GM21360 (cell line): ENCODE data around the gene DOCK8.
"Not testable (repeated sequence)": the region's sequence is repeated elsewhere in the genome, so short reads cannot be mapped to it uniquely, and the experiment has no call there.

Experiments
- ATAC-seq: cut with Tn5 transposase; IDR thresholded peaks from one replicate; pipeline ENCODE4 v1.9.1; 2021; ENCODE audit warnings: mild to moderate bottlenecking, moderate library complexity; ENCODE audit not compliant: unreplicated experiment

The DOCK8 gene

DNA sequence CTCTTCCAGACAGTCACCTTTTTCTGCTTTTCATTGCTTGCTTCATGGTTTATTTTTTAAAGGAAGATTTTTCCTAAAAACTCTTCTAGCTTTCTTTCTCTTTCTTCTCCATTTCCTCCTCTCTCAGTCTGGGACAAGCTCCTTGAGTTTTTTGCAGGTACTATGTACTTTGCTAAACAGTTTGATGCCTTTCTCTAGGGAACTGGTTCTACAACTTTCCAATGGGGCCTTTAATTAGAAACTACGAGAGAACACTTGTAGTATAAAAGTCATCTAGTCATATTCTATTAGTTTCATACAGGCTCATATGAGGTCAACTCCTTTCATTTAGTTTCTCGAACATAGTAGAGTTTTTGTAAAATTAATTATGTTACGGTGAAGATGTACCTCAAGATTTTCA lies 189.6 kb downstream of the DOCK8 start:
- ATAC-seq = no peak

DNA sequence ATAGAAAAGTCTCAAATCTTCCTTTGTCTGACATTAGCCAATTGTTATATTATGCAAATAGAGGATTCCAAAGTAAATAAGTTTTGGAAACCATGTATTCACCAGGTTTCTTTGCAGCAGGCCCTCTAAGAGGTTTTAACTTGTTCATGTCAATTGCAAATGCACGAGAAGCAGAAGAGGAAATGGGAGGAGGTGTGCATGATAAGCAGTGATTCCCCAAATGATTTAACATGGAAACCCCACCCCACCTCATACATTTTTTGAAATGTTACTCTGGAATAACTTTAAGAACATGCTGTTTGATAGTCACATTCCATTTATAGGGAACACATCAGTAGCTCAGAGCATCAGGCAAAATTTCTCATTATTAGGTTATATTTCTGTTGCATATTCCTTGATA lies 190.7 kb downstream of the DOCK8 start:
- no peak for ATAC-seq

DNA sequence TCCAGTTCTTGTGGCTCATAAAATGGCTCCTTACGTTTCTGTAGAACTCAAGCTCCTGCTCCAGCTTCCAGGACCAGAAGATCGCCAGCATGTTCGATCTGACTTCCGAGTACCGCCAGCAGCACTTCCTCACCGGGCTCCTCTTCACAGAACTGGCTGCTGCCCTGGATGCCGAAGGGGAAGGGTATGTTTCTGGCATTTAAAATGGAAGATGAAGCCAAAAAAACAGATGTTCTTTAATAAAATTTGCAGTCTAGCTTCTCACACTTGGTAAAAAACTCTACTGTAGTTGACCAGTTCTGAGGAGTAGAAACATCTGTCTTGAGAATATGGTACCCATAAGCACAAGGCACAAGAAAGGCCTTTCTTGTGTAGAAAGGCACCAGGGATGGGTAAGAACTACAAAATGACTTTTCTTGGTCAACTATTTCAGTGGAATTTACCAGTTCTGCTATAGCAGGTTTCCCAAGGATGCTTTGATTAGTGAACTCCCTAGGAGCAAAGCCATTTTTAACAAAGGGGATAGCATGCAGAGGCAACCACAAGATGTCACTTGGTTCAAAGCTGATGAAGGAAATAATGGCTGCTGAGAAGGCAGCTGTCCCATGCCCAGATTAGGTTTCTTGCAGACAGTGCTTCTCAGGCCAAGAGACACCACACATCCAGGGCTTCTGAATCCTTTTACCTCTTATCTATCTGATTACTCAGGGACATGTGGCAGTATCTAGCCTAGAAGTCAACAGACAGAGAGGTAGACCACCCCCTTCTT lies 192.4 kb downstream of the DOCK8 start:
- ATAC-seq = no peak

DNA sequence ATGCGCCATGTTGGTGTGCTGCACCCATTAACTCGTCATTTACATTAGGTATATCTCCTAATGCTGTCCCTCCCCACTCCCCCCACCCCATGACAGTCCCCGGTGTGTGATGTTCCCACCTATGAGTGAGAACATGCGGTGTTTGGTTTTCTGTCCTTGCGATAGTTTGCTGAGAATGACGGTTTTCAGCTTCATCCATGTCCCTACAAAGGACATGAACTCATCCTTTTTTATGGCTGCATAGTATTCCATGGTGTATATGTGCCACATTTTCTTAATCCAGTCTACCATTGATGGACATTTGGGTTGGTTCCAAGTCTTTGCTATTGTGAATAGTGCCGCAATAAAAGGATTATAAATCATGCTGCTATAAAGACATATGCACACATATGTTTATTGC lies 195.0 kb downstream of the DOCK8 start:
- ATAC-seq = not testable (repeated sequence)

DNA sequence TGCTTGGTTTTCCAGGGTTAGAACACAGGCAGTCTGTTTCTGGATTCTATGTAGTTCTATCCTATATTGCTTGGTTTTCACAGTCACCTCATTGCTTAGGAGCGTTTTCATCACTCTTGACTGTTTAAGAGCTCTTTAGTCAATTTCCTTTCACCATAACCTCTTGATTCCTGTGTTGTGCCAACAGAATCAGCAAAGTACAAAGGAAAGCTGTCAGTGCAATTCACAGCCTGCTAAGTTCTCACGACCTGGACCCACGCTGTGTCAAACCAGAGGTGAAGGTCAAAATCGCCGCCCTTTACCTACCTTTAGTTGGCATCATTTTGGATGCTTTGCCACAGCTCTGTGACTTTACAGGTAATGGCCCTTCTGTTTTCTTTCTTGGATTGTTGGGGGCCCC lies 199.9 kb downstream of the DOCK8 start:
- no peak for ATAC-seq

DNA sequence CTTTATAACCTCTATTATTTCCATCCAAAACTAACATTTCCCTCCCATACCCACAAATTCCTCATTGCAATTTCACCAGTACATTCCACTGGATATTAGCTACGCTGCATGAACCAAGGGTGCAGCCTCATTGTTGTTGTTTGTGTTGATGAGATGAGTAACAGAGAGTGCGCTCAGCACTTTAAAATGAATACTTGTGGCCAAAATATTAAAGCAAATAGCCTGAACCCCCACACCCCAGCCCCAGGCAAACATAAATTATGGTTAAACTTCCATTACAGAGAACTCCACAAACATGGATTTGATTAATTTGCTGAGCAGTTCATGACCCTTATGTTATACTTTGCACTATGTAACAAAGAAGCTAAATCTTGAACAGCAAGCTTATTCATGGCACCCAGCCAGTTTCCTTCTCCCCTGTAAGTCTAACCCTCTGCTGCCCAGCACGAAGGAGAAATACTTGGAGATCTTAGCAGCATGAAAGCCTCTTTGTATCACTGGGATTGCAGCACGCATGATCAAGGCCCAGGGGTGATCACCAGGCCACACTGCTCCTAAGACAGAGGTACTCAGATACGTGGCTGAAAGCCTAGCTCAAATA lies 205.0 kb downstream of the DOCK8 start:
- no peak for ATAC-seq

DNA sequence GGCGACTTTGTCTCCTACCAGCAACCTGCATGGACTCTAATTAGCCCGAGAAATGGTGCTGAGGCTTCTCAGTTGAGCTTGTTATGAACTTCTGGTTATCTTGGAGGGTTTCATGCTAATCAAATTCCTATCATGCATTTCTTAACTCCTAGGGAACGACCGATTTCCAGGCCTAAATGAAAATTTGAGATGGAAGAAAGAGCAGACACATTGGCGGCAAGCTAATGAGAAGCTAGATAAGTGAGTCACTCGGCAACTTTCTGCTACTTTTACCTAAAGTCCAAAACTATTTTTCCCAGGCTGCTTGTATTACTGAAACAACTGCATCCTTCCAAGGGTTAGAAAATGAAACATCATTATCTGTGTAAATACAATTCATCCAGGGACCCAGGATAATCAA lies 207.2 kb downstream of the DOCK8 start:
- no peak for ATAC-seq

DNA sequence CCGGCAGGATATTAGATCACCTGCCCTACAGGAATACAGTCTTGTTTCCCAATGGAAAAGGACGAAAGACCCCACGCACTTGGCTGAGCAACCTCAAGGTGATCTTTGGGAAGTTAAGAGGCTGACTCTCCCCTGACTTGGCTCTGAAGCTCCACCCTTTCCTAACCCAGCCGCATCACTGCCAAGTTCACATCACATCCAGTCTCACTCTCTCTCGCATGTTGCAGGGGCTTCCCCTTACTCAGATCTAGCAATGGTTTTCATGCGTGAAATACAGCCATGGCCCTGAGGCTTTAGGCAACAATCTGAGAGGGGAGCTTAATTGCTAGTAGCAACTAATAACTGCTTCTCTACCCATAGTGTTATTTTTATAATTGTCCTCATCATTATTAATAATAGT lies 211.6 kb downstream of the DOCK8 start:
- ATAC-seq = no peak

DNA sequence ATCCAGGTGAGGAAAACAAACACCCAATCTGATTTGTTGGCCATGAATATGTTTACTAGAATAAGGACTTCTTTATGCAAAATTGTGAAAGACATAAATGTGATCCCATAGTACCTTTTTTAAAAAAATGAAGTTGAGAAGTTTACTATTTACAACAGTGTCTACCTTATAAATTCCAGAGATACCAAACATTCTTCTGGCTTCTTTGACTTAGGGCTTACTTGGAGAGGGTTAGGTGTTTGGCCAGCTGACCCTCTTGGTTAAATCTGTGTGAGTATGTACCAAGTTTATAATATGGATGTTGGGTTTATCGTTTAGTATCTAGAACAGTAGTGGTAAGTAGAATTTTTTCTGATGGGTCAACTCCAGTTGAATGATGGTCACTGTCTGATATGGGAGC lies 212.3 kb downstream of the DOCK8 start:
- no peak for ATAC-seq

DNA sequence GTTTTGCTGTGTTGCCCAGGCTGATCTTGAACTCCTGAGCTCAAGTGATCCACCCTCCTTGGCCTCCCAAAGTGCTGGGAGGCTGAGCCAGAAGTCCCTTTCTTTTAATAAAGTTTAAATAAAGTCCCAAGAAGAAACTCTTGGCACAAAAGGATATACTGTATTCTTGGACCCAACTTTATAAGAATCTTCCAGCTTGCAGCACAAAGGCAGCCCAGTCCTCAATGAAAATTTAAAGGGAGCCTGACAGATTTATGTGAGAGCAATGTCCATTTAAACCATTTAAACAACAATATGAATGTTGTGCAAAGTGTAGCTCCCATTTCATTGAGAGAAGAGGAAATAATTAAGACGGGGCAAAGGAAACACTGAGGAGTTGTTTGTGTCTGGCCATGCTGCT lies 217.0 kb downstream of the DOCK8 start:
- no peak for ATAC-seq

DNA sequence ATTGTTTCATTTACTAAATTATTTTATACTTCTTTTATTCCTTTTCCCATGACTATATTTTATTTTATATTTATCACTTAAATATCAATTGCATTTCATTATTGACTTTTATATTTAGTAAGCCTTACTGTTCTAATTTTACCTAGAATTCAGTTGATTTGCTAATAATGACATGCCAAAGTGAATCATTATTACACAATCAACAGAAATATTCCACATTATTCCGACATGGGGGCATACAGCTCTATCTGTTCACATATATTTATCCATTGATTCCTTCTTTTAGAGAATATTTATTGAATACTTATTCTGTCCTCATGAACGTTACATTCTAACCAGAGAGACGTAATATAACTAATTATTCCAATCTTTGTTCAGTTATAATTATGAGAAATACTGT lies 221.8 kb downstream of the DOCK8 start:
- no peak for ATAC-seq

DNA sequence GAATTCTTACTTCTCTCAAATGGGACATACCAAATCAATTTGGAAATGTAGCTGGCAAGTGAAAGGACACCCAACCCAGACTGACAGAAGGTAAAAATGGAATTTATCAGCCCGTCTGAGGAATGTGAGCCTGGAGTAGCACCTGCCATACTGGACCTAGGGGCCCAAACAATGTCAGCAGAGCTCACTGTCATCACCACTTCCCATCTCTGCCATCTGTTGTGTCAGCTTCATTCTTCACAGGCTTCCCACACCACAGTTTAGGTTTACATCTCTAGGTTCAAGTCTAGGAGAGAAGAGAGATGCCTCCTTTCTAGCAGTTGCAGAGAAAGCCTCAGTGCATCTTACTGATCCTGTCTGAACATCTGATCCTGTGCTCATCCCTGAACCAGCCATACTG lies 222.4 kb downstream of the DOCK8 start:
- ATAC-seq = no peak

DNA sequence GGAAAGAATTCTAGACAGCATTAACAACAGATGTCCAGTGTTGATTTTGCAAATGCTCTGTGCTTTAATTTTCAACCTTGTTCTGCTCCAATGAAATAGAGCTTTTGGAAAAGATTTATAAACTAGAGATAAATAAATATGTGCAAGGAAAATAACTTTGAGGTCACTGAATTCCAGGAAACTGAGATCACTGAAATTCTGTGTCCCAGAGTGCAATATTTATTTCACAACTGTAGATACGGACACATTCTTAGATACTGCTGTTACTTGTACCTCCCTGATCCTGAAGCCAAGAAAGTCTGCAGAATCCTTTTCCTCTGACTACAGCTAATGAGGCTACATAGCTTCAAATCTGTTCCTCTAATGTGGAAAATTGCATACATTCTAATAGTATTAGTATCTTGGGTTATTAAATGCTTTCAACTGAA lies 222.9 kb downstream of the DOCK8 start:
- ATAC-seq = no peak

DNA sequence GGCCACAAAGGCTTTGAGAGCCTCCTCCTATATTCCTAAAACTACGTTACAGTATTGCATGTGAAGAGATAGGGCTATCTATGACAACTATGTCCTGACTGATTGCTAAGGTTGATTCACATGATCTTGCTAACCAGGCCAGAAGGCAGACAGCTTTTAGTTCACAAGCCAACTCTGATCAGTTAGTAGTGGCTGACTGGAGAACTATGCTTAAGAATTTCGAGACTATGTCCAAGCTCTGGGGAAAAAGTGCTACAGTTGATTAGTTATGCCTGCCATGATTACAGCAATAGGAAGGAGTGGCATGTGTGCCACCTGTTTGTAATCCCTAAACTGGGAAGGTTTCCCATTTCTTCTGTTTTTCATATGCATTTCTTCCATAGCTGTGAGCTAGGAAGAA lies 223.4 kb downstream of the DOCK8 start:
- ATAC-seq = no peak

DNA sequence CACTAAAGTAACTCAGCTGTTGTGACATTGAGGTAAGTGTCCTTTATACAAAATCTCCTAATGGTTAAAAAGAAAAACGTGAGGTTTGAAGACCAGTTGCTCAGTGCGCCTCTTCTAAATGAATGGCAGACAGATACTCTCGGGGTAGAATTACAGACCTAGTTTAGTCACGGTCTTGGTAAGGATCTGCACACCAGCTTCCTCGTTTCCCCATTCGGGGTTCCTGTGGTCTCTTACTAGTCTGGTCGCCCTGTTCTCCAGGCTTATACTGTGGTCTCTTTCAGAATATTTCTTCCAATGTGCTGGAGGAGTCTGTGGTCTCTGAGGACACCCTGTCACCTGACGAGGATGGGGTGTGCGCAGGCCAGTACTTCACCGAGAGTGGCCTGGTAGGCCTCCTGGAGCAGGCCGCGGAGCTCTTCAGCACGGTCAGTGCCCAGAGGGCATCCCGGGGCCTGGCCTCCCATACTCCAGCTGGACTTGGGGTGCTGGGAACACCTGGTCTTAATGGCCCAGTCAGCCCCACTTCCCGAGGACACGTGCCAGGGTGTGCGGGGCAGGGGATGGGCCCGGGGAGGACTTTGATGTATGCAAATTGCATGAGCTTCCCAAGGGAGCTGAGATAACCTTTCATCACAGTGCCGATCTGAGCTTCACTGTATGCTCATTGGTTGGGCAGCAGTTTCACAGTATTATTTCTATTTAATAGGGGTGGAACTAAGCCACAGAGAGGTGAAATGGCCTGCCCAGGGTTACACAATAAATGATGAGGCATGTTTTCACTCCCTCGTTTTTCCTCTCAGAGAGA lies 224.5 kb downstream of the DOCK8 start:
- ATAC-seq = no peak

DNA sequence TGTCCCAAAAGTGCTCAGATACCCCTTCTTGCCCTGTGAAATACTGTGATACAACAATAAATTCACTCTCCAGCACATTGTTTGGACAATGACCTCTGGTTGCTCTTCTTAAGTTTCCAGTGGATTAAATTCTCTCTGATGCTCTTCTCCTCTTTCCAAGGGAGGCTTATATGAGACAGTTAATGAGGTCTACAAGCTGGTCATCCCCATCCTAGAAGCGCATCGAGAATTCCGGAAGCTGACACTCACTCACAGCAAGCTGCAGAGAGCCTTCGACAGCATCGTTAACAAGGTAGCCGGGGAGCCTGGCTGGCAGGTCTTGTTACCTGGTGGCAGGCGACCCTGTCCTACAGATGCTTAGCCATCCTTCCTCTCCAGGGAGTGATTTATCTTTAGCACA lies 226.5 kb downstream of the DOCK8 start:
- no peak for ATAC-seq

DNA sequence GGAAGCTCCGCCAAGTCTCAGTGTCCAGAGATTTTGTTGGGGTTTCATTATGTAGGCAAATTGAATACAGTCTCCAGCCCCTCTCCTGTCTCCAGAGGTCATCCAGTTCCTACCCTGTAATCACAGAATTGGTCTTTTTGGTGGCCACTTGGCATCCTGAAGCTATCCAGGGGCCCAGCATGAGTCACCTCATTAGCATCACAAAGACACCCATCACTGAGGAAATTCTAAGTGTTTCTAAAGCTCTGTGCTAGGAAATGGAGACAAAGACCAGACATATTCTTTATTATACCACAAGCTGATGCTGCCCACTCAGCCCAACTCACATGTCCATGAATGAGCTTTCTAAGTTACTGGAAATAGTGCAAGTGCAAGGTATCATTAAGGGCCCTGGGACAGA lies 229.9 kb downstream of the DOCK8 start:
- no peak for ATAC-seq

DNA sequence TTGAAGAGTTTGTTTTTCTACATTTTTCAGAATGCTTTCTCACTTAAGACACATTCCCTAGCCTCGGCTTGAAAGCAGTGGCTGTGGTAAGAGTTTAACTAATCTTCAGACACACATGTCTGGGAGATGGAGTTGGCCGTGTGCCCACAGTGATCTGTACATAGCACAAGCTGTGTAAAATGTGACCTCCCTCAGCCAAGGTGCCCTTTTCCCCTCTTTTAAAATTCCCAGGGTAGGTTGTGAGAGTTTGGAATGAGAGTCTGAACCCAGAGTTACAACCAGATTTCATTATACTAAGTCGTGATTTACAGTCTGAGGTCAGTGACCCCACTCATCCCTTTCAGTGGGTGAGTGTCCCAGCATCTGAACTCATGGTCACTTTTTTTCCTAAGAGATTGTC lies 230.4 kb downstream of the DOCK8 start:
- ATAC-seq = no peak

DNA sequence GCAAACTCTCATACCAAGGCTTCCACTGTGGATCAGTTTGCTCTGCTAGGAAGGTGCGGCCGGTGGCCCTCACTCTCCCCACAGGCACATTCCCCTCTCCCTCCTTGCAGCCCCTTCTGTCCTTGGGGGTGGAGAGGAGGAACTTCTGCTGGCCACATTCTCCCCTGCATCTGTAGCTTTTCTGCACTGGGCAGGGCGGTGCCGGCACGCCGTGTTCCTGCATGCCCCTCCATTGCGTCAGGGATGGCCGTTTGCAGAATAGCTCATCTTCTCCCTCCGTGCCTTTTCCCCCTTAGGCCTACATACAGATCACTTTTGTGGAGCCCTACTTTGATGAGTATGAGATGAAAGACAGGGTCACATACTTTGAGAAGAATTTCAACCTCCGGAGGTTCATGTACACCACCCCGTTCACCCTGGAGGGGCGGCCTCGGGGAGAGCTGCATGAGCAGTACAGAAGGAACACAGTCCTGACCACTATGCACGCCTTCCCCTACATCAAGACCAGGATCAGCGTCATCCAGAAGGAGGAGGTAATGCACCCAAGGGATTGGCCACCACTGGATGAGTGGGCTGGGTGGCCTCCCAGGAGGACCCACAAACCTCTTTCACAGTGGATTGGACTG lies 231.5 kb downstream of the DOCK8 start:
- ATAC-seq = no peak

DNA sequence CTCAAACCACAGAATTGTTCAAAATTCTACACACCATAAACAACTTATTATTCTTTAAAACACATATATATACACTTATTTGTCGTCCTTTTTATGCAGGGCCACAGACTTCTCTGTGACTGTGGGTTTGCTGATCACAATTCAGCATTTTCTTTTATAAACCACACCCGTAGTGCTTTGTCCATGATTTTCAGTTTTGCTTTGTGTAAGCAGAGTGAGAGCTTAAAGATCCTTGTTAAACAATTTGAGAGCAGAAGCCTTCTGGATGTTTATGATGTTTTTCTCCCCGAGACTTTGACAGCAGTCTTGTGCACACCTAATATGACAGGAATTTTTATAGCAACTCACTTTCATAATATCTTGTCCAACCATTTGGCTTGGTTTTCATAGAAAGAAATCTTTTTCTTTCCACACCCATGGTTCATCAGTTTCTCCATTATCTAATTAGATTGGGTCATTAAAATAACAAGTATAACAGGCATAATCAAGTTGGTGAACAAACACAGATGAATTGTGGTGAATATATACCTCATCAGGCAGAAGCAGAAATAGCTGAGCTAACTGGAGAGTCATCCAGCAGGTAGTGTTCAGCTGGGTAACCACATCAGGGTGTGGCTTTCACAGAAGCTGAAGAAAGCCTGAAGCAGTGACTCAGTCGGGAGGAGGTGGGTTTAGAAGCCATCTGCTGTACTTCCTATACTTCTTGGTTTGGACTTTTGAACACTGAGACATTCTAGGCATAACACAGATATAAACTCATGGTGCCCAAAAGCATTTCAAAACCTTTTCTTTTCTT lies 232.8 kb downstream of the DOCK8 start:
- no peak for ATAC-seq

DNA sequence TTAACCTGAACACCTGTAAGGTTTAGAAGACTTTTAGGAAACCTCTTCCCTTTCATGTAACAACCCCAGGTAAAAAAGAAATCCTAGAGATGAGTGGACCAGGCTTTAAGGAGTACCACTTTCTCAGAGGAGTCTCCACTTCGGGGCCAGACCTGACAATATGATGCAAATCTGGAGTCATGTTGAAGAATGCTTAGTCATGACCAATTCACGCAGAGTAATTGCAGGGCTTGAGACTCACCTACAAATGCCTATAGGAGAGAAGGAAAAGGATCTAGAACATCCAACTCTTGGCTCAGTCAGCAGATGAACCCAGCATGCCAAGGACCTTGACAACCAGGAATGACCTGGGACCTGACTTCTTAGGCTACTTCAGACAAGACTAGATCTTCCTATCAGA lies 235.4 kb downstream of the DOCK8 start:
- ATAC-seq = no peak
